ENCODE results near the gene LRRC49.

GRCh38 chr15:71008250-71008870 lies 115.7 kb downstream of the LRRC49 start:
- no peak for TF ChIP-seq CTCF (IDR thresholded peaks at IDR 0.05)
- TF ChIP-seq POLR2A (IDR thresholded peaks at IDR 0.05): no peak
